ENCODE measurements around the gene ELP5.

DNA sequence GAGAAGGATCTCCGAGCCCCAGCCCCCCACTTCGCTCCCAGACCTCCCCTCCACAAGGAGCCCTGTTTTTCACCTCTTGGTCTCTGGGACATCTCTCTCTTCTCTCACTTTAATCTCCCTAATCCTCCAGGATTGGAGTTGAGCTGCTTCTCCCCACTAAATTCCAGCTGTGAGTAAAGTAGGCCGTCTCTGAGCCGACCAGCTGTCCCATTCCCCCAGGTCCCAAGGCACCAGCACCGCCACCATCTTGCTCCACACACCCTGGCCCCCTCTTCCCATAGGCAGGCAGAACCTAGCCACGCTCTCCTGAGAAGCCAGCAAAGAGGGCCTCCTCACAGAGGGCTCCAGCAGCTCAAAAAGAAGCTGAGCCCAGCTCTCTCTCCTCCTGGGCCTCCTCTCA lies 33.3 kb upstream of the ELP5 start:
- TF ChIP-seq, protein P1, sequence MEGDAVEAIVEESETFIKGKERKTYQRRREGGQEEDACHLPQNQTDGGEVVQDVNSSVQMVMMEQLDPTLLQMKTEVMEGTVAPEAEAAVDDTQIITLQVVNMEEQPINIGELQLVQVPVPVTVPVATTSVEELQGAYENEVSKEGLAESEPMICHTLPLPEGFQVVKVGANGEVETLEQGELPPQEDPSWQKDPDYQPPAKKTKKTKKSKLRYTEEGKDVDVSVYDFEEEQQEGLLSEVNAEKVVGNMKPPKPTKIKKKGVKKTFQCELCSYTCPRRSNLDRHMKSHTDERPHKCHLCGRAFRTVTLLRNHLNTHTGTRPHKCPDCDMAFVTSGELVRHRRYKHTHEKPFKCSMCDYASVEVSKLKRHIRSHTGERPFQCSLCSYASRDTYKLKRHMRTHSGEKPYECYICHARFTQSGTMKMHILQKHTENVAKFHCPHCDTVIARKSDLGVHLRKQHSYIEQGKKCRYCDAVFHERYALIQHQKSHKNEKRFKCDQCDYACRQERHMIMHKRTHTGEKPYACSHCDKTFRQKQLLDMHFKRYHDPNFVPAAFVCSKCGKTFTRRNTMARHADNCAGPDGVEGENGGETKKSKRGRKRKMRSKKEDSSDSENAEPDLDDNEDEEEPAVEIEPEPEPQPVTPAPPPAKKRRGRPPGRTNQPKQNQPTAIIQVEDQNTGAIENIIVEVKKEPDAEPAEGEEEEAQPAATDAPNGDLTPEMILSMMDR (conservative IDR thresholded peaks at IDR 0.05; ENCODE audit: low read length), result no peak
- no peak for TF ChIP-seq EZH2phosphoT487 (IDR thresholded peaks at IDR 0.05; ENCODE audit: borderline replicate concordance)

Data from Loucy (cell line).